Activated T-cell treated with anti-CD3 and anti-CD28 coated beads for 1 hour (primary cell): ENCODE data around the gene JDP2.

ENCODE experiments used
- DNase-seq: peaks from one replicate; pipeline ENCODE4 v3.0.0-alpha.2; 2020; ENCODE audit warnings: low read depth

Gene JDP2

DNA sequence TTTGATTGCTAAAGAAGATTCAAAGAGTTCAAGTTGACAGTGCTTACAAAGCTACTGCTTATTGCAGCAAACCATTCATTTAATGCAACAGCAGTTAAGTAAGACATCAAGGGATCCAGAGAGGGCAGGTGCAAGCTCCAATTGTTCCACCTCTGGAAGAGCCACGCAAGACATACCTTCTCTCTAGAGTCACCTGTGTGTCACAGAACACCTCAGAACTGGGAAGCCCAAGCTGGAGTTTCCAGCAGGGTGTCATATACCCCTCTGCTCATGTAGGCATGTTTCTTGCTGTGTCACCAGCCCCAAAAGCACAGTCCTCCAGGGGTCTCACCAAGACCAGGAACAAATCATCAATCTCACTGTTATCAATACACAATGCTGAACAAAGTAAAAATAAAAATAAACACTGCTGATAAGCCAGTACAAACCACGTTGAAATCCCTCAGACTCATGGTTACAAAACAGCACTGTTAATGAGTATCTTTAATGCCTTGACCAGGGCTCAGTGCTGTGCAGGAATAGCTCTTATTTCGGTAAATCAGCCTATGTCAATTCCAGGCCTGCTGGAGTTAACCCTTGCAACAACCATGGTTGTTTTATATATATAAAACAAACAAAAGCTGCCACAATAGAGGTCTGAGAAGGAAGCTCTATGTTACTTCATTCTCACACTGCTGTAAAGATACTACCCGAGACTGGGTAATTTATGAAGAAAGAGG, 57.0 kb downstream of the JDP2 start:
- no peak for DNase-seq

GRCh38 chr14:75486318-75486717, 58.5 kb downstream of the JDP2 start:
- no peak for DNase-seq

DNA sequence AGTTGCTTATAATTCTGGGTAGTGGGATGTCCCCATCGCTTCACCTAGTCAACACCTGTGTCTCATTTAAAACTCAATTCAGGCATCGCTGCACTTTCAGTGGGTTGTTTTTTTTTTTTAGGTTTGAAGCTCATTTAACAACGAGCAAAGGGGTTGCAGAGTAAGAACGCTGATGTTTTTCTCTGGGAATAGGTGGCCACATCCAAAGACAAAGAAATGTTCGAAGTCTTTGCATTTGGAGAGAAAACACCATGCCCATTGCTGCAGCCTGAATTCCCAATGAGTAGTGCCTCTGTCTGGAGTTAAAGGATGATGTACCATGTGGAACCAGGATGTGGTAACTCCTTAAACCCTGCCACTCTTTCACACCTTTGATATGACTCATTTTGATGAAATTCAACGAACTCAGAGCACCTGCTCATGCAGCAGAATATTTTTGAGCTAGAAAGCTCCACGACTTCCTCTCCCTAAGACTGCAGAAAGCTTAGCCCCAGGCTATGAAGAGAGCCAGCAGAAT, 59.4 kb downstream of the JDP2 start:
- DNase-seq: no peak

- DNase-seq: no peak
Measured at GRCh38 chr14:75489480-75489837, 61.6 kb downstream of the JDP2 start.

- DNase-seq: no peak
Measured at GRCh38 chr14:75491376-75491978, 63.7 kb downstream of the JDP2 start.

DNA sequence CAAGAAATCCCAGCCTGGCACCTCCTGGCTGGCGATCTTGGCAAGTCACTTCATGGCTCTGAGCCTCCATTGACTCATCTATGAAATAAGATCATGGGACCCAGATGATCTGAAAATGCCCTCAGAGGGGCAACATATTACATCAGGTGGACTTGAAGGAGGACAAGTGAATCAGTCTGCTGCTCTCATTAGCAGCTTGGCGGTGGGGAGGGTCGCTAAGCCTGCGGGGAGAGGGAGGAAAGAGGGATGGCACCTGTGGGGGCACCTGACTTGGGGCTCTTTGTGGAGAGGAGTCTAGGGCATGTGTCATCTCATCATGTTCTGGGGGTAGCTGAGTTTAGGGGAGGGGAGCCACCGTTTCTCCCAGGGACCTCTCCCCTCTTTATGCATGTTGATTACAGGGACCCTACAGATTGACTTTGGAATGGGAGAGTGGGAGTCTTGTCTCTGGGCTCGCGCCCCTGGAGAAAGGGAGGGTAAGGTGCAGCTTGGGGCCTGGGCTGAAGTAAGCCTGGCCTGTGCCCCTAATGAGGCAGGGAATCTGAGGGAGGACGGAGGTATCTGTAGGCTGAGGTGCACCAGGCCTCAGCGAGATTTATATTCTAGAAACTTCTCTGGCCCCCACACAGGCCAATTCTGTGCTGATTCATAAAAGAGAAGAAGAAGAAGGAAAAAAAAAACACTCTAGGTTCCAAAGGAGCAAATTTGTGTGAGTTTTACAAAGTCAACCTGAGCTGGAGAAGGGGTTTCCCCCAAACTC, 65.2 kb downstream of the JDP2 start:
- no peak for DNase-seq

DNA sequence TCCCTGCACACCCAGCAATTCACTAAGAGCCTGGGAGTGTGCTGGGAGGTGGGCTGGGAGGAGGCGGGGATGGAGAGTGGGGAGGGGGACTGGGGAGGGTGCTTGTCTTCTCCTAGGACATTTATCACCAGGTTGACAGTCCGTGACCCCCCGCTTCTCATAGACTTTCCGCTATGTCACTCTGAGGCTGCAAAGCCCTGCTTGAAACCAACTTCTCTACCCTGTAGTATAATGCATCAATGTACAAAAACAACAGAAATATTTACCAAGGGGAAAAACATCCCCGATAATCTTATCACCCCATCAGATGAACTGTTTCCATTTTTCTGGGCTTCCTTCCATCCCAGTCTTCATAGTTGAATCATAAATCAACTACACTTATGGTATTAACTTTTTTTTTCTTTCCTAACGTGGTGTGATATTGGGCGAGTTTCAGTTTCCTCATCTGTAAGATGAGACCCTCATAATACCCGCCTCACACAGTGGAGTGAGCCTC, 65.8 kb downstream of the JDP2 start:
- DNase-seq: no peak

GRCh38 chr14:75494896-75495295, 67.1 kb downstream of the JDP2 start:
- DNase-seq: no peak

DNA sequence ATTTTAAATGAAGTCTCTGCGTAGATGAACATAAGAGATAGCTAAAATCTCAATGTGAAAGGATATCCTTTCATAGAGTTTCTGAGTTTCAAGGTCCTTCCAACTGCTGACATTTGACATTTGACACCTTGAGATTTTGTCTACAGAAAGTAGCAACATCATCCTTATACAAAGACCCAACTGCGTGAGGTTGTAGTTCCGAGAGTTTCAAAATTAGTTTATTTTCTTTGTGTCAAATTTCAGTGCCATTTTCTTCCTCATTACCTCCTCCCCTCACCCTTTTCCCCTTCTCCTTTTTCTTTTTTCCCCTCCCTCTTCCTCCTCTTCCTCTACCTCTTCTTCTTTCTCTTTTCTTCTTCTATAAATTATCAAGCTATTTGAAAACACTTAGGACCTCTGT, 67.6 kb downstream of the JDP2 start:
- no peak for DNase-seq

DNA sequence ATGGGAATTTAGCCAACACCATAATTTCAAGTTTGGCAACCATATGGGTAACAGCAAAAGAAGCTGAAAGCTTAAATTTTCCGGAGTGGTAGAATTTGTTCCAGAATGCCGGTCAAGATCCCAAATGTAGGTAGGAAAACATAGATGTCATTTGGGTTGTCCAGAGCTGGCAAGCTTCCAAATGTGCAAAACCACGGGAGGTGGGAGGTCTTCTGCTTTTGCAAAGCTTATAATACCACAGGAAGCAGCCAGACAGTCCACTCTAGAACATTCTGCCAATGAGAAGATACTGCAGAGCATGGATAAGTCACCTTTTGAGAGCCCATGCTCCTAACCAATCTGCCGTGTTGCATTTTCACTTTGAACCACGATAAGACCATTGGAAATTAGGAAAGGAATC, 68.1 kb downstream of the JDP2 start:
- DNase-seq: no peak

DNA sequence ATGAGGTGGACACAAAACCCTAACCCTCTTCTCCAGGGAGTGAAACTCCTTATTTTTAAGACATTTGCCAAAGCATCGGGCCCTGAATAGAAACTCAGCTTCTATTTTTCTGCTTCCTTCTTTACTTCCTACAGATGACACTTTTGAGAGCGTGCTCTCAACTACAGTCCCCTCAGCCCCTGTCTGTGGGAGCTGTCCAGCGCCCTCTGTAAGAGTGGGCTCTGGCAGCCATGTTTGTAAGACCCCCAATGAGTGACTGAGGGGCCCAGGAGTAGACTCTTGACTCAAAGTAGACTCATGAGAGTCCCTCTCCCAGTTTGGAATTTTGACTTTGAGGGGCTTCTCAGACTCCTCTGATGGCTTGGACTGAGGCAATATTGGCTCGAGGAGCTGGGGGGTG, 68.9 kb downstream of the JDP2 start:
- DNase-seq: no peak

DNA sequence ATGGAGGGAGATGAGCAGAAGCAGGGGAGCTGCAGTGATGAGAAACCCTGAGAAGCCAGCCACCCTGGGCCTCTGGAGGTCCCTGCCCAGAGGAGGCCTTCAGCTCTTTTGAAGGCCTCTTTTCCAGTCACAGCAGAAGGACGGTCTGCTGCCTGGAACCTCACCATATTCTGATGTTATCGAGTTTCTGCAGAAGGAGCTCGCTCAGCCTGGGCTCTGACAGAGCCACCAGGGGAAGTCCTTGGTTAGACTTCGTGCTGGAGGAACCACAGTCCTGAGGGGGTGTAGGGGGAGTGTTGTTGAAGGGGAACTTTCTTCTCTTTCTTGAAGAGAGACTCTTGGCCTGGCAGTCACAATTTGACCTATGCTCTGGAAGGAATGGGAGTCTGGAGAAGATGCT, 69.4 kb downstream of the JDP2 start:
- no peak for DNase-seq

DNA sequence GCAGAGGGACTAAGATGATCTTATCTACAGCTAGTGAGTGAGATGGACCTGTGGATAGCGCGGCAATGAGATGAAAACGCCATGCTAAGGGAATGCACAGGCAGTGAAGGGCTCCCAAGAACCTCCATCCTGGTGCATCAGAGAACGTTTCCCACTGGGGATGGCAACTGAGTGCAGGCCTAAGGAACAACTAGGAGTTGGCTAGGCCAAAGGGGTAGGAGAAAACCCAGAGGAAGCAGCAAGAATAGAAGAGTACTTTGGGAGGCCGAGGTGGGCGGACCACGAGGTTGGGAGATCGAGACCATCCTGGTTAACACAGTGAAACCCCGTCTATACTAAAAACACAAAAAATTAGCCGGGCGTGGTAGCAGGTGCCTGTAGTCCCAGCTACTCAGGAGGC, 69.9 kb downstream of the JDP2 start:
- no peak for DNase-seq

DNA sequence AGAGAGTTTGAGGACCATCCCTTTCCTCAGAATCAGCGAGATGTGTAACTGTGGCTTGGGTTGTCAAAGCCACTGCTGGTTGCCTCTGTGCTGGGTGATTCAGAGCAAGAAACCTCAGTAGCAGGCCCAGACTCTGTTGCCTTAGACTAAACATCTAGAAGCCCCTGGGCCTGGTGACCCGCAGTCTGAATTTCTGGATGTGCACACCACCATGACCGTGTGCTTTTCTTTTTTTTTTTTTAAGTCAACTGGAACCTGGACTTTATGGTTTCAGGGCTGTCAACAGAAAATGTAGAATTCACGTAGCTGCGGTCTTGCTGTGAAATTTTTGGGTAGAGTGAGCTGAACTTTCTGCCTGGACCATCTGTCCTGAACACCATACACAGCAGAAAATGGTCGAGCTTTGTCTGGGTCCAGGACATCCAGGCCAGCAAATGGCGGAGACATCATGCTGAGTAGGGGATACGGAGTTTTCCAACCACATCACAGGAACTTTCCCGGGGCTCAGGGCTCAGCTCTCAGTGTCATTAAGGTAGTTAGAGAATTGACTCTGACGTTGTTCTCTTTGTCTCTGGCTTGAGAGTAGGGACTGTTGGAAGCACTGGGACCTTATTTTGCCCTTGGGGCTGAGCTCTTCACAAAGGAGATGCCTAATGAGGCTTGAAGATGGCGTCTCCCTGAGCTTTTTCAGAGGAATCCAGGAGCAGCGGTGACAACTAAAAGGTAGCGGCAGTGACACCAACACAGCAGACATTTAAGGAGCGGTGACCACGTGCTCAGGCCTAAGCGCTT, 71.5 kb downstream of the JDP2 start:
- DNase-seq: no peak

DNA sequence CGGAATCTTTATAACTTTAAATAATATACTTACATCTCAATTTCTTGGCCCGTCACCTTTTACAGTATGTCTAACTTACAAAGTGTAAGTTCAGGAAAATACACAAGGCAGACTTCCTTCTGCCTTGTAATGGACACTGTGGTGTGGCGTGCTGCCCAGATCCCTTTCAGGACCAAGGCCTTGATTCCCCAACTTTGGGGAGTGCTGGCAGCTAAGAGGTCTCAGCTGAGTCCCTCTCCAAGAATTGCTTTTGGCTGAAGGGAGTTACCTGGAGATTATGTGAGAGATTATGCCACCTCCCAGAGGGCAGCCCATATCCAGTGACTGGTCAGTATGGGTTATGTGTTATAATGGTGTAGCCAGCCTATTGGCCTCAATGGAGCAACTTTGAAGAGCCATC, 73.3 kb downstream of the JDP2 start:
- DNase-seq: no peak

- DNase-seq: no peak
Measured at GRCh38 chr14:75504411-75504810, 76.6 kb downstream of the JDP2 start.

DNA sequence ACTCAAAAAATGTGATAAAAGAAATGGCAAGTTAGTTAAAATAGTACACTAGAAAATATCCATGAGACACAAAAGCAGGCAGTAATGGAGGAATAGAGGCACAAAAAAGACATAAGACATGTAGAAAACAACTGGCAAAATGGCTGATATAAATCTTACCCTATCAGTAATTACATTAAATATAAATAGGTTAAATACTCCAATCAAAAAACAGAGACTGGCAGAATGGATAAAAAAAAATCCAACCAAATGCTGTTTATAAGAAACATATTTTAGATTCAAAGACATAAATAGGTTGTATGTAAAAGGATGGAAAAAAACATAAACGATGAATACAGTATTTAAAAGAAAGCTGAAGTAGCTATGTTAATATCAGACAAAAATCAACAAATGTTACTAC, 79.1 kb downstream of the JDP2 start:
- no peak for DNase-seq

GRCh38 chr14:75510547-75510946, 82.7 kb downstream of the JDP2 start:
- DNase-seq: no peak

DNA sequence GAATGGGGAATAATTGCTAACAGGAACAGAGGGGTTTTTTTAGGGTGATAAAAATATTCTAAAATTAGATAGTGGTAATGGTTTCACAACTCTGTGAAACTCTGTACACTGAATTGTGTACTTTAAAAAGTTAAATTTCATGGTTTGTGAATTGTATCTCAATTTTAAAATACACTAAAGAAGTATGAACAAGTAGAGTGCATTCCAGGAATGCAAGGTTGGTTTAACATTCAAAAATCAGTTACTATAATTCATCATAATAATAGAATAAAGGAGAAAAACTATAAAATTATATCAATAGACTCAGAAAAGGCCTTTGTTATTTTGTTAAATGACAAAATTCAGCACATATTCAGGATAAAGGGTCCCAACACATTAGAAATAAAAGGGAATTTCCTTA, 83.4 kb downstream of the JDP2 start:
- no peak for DNase-seq

DNA sequence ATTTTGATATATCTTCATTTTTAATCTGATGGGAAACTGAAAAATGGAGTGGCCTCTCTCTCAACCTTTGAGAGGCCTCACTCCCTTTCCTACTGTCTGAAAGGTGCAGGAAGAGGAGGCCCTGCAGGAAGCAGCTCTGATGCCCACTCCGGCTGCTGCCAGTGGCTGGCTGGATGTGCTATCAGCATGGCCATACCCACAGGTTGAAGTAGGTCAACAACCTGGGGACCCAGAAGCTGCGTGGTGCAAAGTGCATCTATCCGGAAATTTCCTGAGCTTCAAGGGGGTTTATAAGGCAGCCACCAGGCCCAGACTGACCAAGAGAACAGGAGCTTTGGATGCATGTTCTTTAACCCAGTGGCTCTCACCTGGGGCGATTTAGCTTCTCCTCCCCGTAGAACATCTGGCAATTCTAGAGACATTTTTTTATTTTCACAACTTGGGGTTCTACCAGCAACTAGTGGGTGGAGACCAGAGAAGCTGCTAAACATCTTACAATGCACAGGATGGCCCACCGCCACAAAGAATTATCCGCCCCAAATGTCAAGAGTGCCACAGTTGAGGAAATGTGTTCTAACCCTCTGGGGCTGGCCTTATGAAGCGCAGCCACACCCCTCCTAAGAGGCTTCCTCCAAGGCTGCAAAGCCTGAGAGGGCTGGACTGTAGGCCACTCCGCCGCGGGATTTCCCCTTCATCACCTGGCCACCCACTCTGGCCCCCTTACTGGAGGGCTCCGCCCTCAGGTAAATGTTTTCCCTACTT, 86.3 kb downstream of the JDP2 start:
- no peak for DNase-seq
